H9 (cell line): Measurements from ENCODE around the gene FLRT2. TPM values are rescaled to one million over a fixed set of nuclear protein-coding genes. Genes with fewer than 3 reads are reported as not detected.

Experiments used
- DNase-seq: peaks from one replicate; pipeline ENCODE4 v3.0.0-alpha.2; 2017
- H2AFZ ChIP-seq: one replicate; pipeline ENCODE4 v1.6.1; 2013; ENCODE audit warnings: mild to moderate bottlenecking, low read length, control low read depth, moderate library complexity
- H2AK5ac ChIP-seq: 2 replicates; pipeline ENCODE4 v1.6.1; 2013; ENCODE audit warnings: low read length, control low read depth, mixed read lengths; ENCODE audit not compliant: insufficient read length
- H2BK120ac ChIP-seq: one replicate; pipeline ENCODE4 v1.6.1; 2013; ENCODE audit warnings: low read depth, mild to moderate bottlenecking, low read length, control low read depth, inconsistent platforms; ENCODE audit not compliant: poor library complexity, severe bottlenecking
- H2BK12ac ChIP-seq: 2 replicates; pipeline ENCODE4 v1.6.1; 2013; ENCODE audit warnings: low read length, control low read depth, mixed read lengths, low read depth; ENCODE audit not compliant: insufficient read length
- H2BK15ac ChIP-seq: 2 replicates; pipeline ENCODE4 v1.6.1; 2013; ENCODE audit warnings: low read depth, low read length, control low read depth
- H2BK20ac ChIP-seq: one replicate; pipeline ENCODE4 v1.6.1; 2013; ENCODE audit warnings: low read depth, mild to moderate bottlenecking, low read length, control low read depth, inconsistent platforms; ENCODE audit not compliant: poor library complexity, severe bottlenecking
- H2BK5ac ChIP-seq: 2 replicates; pipeline ENCODE4 v1.6.1; 2013; ENCODE audit warnings: low read length, control low read depth, mixed read lengths; ENCODE audit not compliant: insufficient read length
- H3K14ac ChIP-seq: 2 replicates; pipeline ENCODE4 v1.6.1; 2013; ENCODE audit warnings: low read length, control low read depth; ENCODE audit not compliant: insufficient read depth
- H3K18ac ChIP-seq: 2 replicates; pipeline ENCODE4 v1.6.1; 2013; ENCODE audit warnings: low read depth, mild to moderate bottlenecking, mixed read lengths, low read length, control low read depth; ENCODE audit not compliant: insufficient read length
- H3K23ac ChIP-seq: 2 replicates; pipeline ENCODE4 v1.6.1; 2013; ENCODE audit warnings: low read length, control low read depth, mixed read lengths, low read depth; ENCODE audit not compliant: insufficient read length
- H3K23me2 ChIP-seq: 2 replicates; pipeline ENCODE4 v1.6.1; 2013; ENCODE audit warnings: low read depth, mild to moderate bottlenecking, mixed read lengths, low read length, control low read depth; ENCODE audit not compliant: insufficient read length, poor library complexity, severe bottlenecking
- H3K27ac ChIP-seq: 2 replicates; pipeline ENCODE4 v1.5.1; 2013; ENCODE audit warnings: low read length, control low read depth, mixed read lengths, low read depth; ENCODE audit not compliant: insufficient read length
- H3K27me3 ChIP-seq: 2 replicates; pipeline ENCODE4 v1.6.1; 2013; ENCODE audit warnings: low read length, control low read depth, inconsistent platforms; ENCODE audit not compliant: insufficient read depth
- H3K4ac ChIP-seq: 2 replicates; pipeline ENCODE4 v1.6.1; 2013; ENCODE audit warnings: low read depth, mild to moderate bottlenecking, control low read depth, inconsistent platforms, low read length, moderate library complexity
- H3K4me1 ChIP-seq: 2 replicates; pipeline ENCODE4 v1.6.1; 2013; ENCODE audit warnings: low read length, control low read depth, inconsistent platforms; ENCODE audit not compliant: insufficient read depth
- H3K4me2 ChIP-seq: 2 replicates; pipeline ENCODE4 v1.6.1; 2013; ENCODE audit warnings: low read length, control low read depth, mixed read lengths; ENCODE audit not compliant: insufficient read length, insufficient read depth
- H3K56ac ChIP-seq: 2 replicates; pipeline ENCODE4 v1.6.1; 2013; ENCODE audit warnings: low read depth, mild to moderate bottlenecking, mixed read lengths, low read length, control low read depth; ENCODE audit not compliant: insufficient read length
- H3K79me1 ChIP-seq: 2 replicates; pipeline ENCODE4 v1.6.1; 2013; ENCODE audit warnings: low read depth, mild to moderate bottlenecking, moderate library complexity, low read length, control low read depth, inconsistent platforms; ENCODE audit not compliant: insufficient read depth, poor library complexity, severe bottlenecking
- H3K79me2 ChIP-seq: 2 replicates; pipeline ENCODE4 v1.6.1; 2013; ENCODE audit warnings: low read length, control low read depth, inconsistent platforms; ENCODE audit not compliant: insufficient read depth
- H3K9ac ChIP-seq: 2 replicates; pipeline ENCODE4 v1.6.1; 2013; ENCODE audit warnings: low read length, control low read depth, mixed read lengths; ENCODE audit not compliant: insufficient read length; ENCODE audit errors: extremely low read depth
- H3K9me3 ChIP-seq: one replicate; pipeline ENCODE4 v1.6.1; 2013; ENCODE audit warnings: low read depth, low read length, inconsistent platforms; ENCODE audit not compliant: control insufficient read depth
- H3T11ph ChIP-seq: one replicate; pipeline ENCODE4 v1.6.1; 2013; ENCODE audit warnings: mild to moderate bottlenecking, low read length, control low read depth, inconsistent platforms
- H4K20me1 ChIP-seq: one replicate; pipeline ENCODE4 v1.6.1; 2013; ENCODE audit not compliant: control insufficient read depth, insufficient read length, insufficient read depth
- H4K5ac ChIP-seq: 2 replicates; pipeline ENCODE4 v1.6.1; 2013; ENCODE audit warnings: low read depth, mild to moderate bottlenecking, mixed read lengths, low read length, control low read depth; ENCODE audit not compliant: insufficient read length
- H4K8ac ChIP-seq: replicated peaks from 2 replicates; pipeline ENCODE4 v1.6.1; 2013; ENCODE audit warnings: low read length, control low read depth, mixed read lengths, low read depth; ENCODE audit not compliant: insufficient read length
- H4K91ac ChIP-seq: 2 replicates; pipeline ENCODE4 v1.6.1; 2013; ENCODE audit warnings: low read depth, mild to moderate bottlenecking, moderate library complexity, mixed read lengths, low read length, control low read depth; ENCODE audit not compliant: insufficient read length
- H3K27ac Mint-ChIP-seq, 3 experiments: 2 replicates in 2 of 3; 3 replicates in 1 of 3; pipeline ENCODE4 v1.8.0; 2020 to 2021; ENCODE audit warnings: mixed read lengths in 3 of 3, mild to moderate bottlenecking in 1 of 3, moderate library complexity in 1 of 3
- H3K27me3 Mint-ChIP-seq: 2 replicates; pipeline ENCODE4 v1.8.0; 2021; ENCODE audit warnings: low read depth, mild to moderate bottlenecking, moderate library complexity, mixed read lengths
- H3K36me3 Mint-ChIP-seq, 3 experiments: 2 replicates in 2 of 3; 3 replicates in 1 of 3; pipeline ENCODE4 v1.8.0; 2020 to 2021; ENCODE audit warnings: low read depth in 3 of 3, mixed read lengths in 3 of 3; ENCODE audit not compliant: insufficient read depth in 1 of 3
- H3K4me1 Mint-ChIP-seq, 2 experiments: 2 replicates each; pipeline ENCODE4 v1.8.0; 2020; ENCODE audit warnings: mixed read lengths in 2 of 2
- H3K4me3 Mint-ChIP-seq, 2 experiments: 2 replicates in 1 of 2; 3 replicates in 1 of 2; pipeline ENCODE4 v1.8.0; 2020 to 2021; ENCODE audit warnings: mild to moderate bottlenecking in 2 of 2, mixed read lengths in 2 of 2, moderate library complexity in 1 of 2
- H3K9me3 Mint-ChIP-seq, 2 experiments: 2 replicates in 1 of 2; 3 replicates in 1 of 2; pipeline ENCODE4 v1.8.0; 2020; ENCODE audit warnings: mild to moderate bottlenecking in 2 of 2, mixed read lengths in 2 of 2, moderate library complexity in 1 of 2
- CTCF ChIP-seq: fragments of 200-600 bp; sonication (generic); conservative IDR thresholded peaks from 3 replicates; pipeline ENCODE4 v1.8.0; 2021; ENCODE audit warnings: antibody characterized with exemption, mild to moderate bottlenecking
- WGBS: extraction: QIAGEN DNeasy Blood & Tissue Kit; methylation state at CpG from one replicate; pipeline ENCODE4 v1.1.7; 2013; ENCODE audit warnings: missing lambda C conversion rate, low lambda C conversion rate, mixed read lengths; ENCODE audit not compliant: insufficient read length; ENCODE audit errors: extremely low coverage; 5-methylcytosine and 5-hydroxymethylcytosine counted together
- total RNA-seq: library from RNA; stranded (reverse); gene quantifications from 2 replicates; pipeline ENCODE4 v1.2.1, GENCODE V29; 2021

FLRT2 gene
- total RNA-seq, 1 experiment from 2014 or later = 3.3 TPM

DNA sequence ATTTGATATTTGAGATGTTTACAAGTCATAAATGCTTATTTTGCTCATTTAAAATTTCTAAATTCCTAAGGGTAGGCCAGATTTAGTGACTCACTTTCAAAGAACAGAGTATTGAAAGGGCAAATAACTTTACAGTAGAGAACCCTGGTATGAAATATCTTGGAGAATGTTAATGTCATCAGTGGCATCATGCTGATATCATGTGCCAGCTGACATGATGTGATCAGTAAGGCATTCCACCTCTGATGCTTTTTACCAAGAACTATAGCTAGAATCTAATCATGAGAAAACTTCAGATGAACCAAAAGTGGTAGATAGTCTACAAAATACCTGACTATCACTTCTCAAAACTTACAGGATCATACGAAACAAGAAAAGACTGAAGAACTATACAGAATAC, 2.9 kb upstream of the FLRT2 start:
- no peak overlapping the region for H2BK20ac ChIP-seq
- H2BK120ac ChIP-seq = no peak overlapping the region
- no peaks in the 10 kb centered on the region for H3K9me3 ChIP-seq
- no peak overlapping the region for H4K8ac ChIP-seq
- no peak overlapping the region for H3K4me2 ChIP-seq
- Mint-ChIP-seq H3K4me3 (no peak overlapping the region), H3K27ac (no peak overlapping the region), H3K4me1 (peaks cover 34 to 45% of the 10 kb centered on the region in 2 experiments), H3K27me3 (peaks cover 48% of the 10 kb centered on the region), H3K36me3 (no peaks in the 10 kb centered on the region), H3K9me3 (peaks cover 2% of the 10 kb centered on the region in 2 experiments; a peak in 2 of 5 replicates)
- no peaks in the 10 kb centered on the region for H3K4me1 ChIP-seq
- H3K14ac ChIP-seq = no peak overlapping the region
- H2BK5ac ChIP-seq = no peak overlapping the region
- no peak overlapping the region for H2BK15ac ChIP-seq
- H3T11ph ChIP-seq = no peak overlapping the region
- no peaks in the 10 kb centered on the region for H3K79me2 ChIP-seq
- H3K27ac ChIP-seq = no peak overlapping the region
- peaks cover 35% of the 10 kb centered on the region for H3K23me2 ChIP-seq
- H4K20me1 ChIP-seq = no peaks in the 10 kb centered on the region
- no peak overlapping the region for H3K4ac ChIP-seq
- no peak for DNase-seq
- no peak overlapping the region for H2AFZ ChIP-seq
- no peak overlapping the region for H3K18ac ChIP-seq
- H2BK12ac ChIP-seq = no peak overlapping the region
- H3K9ac ChIP-seq = no peak overlapping the region
- no peak overlapping the region for H4K91ac ChIP-seq
- TF ChIP-seq CTCF = no peak
- no CpG with 5 or more reads among the region's 1 CpG for WGBS
- no peak overlapping the region for H2AK5ac ChIP-seq
- no peak overlapping the region for H3K56ac ChIP-seq
- H3K27me3 ChIP-seq = peaks cover 32% of the 10 kb centered on the region
- no peak overlapping the region for H4K5ac ChIP-seq
- H3K79me1 ChIP-seq = no peaks in the 10 kb centered on the region
- H3K23ac ChIP-seq = no peak overlapping the region
